Measurements from ENCODE around the gene COL4A6.
"Not testable (repeated sequence)": the region's sequence is repeated elsewhere in the genome, so short reads cannot be mapped to it uniquely, and the experiment has no call there.

Gene COL4A6

DNA sequence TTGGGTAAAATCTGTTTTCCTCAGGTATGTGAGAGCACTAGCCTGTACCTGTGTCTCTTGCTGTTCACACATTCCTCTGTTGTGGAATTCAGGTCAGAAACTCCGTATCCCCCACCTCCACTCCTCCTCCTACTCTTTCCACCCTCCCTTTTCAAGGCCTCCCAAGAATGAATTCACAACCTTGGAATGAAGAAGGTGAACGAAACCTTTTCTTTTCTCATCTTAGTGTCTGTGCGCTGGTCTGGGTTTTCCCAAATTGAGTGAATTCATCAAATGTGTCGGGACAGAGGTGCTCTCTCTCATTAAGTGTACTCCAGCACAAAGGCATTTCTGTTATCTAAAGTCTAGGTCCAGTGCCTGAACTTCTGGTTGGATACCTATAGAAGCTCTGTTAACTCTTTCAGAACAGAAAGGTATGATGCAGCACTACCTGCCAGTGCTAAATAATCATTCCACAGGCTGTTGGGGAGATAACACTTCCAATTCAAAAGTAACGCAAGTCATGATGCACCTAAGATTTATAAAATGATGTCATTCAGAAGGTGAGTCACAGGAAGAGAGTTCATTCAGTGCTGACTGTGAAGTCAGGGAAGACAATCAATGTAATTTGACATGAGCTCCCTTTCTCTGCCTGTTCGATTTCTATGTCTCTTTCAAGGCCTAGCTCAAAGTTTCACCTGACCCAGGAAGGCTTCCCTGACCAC is 41.9 kb downstream of the COL4A6 start:
- Histone ChIP-seq H3K4me1 (ENCODE audit: insufficient read depth, low read length, poor library complexity, severe bottlenecking) (no peaks in the 10 kb centered on the region), H4K20me1 (ENCODE audit: insufficient read depth, low read length, poor library complexity, severe bottlenecking) (no peaks in the 10 kb centered on the region), H3K9ac (ENCODE audit: low read depth, low read length, poor library complexity, severe bottlenecking) (no peak overlapping the region), H3K36me3 (ENCODE audit: insufficient read depth, low read length) (no peaks in the 10 kb centered on the region), H3K9me2 (replicated peaks; ENCODE audit: low read depth, low read length) (no peaks in the 10 kb centered on the region), H2AFZ (ENCODE audit: low read length) (no peak overlapping the region), H3F3A (ENCODE audit: low read depth) (no peaks in the 10 kb centered on the region), H3K27me3 (ENCODE audit: insufficient read depth, low read length, poor library complexity, severe bottlenecking) (no peaks in the 10 kb centered on the region), H3K79me2 (ENCODE audit: insufficient read depth, low read length) (no peaks in the 10 kb centered on the region), H3K9me3 (ENCODE audit: insufficient read depth, low read depth, low read length) (no peaks in the 10 kb centered on the region), H3K4me3 (ENCODE audit: low read length, poor library complexity, severe bottlenecking) (no peak overlapping the region), H3K4me2 (ENCODE audit: low read depth, low read length, poor library complexity, severe bottlenecking) (no peak overlapping the region)
- TF ChIP-seq, protein P1, sequence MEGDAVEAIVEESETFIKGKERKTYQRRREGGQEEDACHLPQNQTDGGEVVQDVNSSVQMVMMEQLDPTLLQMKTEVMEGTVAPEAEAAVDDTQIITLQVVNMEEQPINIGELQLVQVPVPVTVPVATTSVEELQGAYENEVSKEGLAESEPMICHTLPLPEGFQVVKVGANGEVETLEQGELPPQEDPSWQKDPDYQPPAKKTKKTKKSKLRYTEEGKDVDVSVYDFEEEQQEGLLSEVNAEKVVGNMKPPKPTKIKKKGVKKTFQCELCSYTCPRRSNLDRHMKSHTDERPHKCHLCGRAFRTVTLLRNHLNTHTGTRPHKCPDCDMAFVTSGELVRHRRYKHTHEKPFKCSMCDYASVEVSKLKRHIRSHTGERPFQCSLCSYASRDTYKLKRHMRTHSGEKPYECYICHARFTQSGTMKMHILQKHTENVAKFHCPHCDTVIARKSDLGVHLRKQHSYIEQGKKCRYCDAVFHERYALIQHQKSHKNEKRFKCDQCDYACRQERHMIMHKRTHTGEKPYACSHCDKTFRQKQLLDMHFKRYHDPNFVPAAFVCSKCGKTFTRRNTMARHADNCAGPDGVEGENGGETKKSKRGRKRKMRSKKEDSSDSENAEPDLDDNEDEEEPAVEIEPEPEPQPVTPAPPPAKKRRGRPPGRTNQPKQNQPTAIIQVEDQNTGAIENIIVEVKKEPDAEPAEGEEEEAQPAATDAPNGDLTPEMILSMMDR (conservative IDR thresholded peaks at IDR 0.05; ENCODE audit: low read length): no peak
- no peak for TF ChIP-seq EZH2phosphoT487 (IDR thresholded peaks at IDR 0.05; ENCODE audit: borderline replicate concordance)

DNA sequence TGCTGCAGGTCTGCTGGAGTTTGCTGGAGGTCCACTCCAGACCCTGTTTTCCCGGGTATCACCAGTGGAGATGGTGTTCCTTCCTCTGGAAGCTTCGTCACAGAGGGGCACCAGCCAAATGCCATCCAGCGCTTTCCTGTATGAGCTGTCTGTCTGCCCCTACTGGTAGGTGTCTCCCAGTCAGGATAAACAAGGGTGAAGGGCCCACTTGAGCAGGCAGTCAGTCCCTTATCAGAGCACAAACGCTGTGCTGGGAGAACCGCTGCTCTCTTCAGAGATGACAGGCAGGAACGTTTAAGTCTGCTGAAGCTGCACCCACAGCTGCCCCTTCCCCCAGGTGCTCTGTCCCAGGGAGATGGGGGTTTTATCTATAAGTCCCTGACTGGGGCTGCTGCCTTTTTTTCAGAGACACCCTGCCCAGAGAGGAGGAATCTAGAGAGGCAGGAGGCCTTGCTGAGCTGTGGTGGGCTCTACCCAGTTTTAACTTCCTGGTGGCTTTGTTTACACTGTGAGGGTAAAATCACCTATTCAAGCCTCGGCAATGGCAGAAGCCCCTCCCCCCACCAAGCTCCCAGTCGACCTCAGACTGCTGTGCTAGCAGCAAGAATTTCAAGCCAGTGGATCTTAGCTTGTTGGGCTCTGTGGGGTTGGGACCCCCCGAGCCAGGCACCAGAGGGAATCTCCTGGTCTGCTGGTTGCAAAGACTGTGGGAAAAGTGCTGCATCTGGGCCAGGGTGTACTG is 47.1 kb downstream of the COL4A6 start:
- not testable (repeated sequence) for H3K27me3 ChIP-seq (ENCODE audit: insufficient read depth, low read length, poor library complexity, severe bottlenecking); H3K9me2 ChIP-seq (replicated peaks; ENCODE audit: low read depth, low read length); H3K4me1 ChIP-seq (ENCODE audit: insufficient read depth, low read length, poor library complexity, severe bottlenecking); H3K4me2 ChIP-seq (ENCODE audit: low read depth, low read length, poor library complexity, severe bottlenecking); H3K36me3 ChIP-seq (ENCODE audit: insufficient read depth, low read length); H3K9ac ChIP-seq (ENCODE audit: low read depth, low read length, poor library complexity, severe bottlenecking); H3K79me2 ChIP-seq (ENCODE audit: insufficient read depth, low read length); H4K20me1 ChIP-seq (ENCODE audit: insufficient read depth, low read length, poor library complexity, severe bottlenecking); H3K4me3 ChIP-seq (ENCODE audit: low read length, poor library complexity, severe bottlenecking); H3F3A ChIP-seq (ENCODE audit: low read depth); H3K9me3 ChIP-seq (ENCODE audit: insufficient read depth, low read depth, low read length); H2AFZ ChIP-seq (ENCODE audit: low read length)

DNA sequence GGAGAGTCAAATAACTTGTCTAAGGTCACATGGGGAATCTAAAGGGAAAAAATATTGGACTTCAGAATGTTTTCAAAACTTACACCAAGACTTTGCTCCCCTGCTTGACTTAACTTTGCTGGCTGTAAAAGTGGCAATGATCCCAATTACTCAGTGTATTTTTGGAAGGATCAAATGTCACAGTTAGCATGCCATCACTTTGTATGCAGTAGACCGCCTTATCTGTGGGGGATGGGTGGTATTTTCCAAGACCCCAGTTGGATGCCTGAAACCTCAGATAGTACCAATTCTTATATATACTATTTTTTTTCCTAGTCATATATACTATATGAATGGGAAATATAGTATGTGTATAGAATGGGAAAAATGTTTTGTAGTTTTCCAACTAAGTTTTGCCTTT is 53.4 kb downstream of the COL4A6 start:
- Histone ChIP-seq H4K20me1 (ENCODE audit: insufficient read depth, low read length, poor library complexity, severe bottlenecking) (no peaks in the 10 kb centered on the region), H3K27me3 (ENCODE audit: insufficient read depth, low read length, poor library complexity, severe bottlenecking) (no peaks in the 10 kb centered on the region), H3K9me2 (replicated peaks; ENCODE audit: low read depth, low read length) (no peaks in the 10 kb centered on the region), H3K36me3 (ENCODE audit: insufficient read depth, low read length) (no peaks in the 10 kb centered on the region), H2AFZ (ENCODE audit: low read length) (no peak overlapping the region), H3K9ac (ENCODE audit: low read depth, low read length, poor library complexity, severe bottlenecking) (no peak overlapping the region), H3K4me2 (ENCODE audit: low read depth, low read length, poor library complexity, severe bottlenecking) (no peak overlapping the region), H3K79me2 (ENCODE audit: insufficient read depth, low read length) (no peaks in the 10 kb centered on the region), H3K4me3 (ENCODE audit: low read length, poor library complexity, severe bottlenecking) (no peak overlapping the region), H3K9me3 (ENCODE audit: insufficient read depth, low read depth, low read length) (no peaks in the 10 kb centered on the region), H3K4me1 (ENCODE audit: insufficient read depth, low read length, poor library complexity, severe bottlenecking) (no peaks in the 10 kb centered on the region), H3F3A (ENCODE audit: low read depth) (no peaks in the 10 kb centered on the region)
- no peak for TF ChIP-seq EZH2phosphoT487 (IDR thresholded peaks at IDR 0.05; ENCODE audit: borderline replicate concordance)
- TF ChIP-seq, protein P1 (conservative IDR thresholded peaks at IDR 0.05; ENCODE audit: low read length): no peak

Data from Loucy (cell line).